PC-9 (cell line): Measurements from ENCODE around the gene MS4A13. TPM values are rescaled to one million over a fixed set of nuclear protein-coding genes. Genes with fewer than 3 reads are reported as not detected.
"Not testable (repeated sequence)": the region's sequence is repeated elsewhere in the genome, so short reads cannot be mapped to it uniquely, and the experiment has no call there.

Source experiments
- BruUV-seq: library from RNA; stranded (reverse); fragments of 400-500 nt; replicated peaks from 2 replicates; lab custom pipeline; 2021; lab: Mats Ljungman, UMichigan
- CTCF ChIA-PET: fragments of 300-600 bp; sonication (Branson Sonifier 250); formaldehyde crosslinking; loops from one replicate; lab custom pipeline; 2022; ENCODE audit warnings: antibody characterized with exemption; lab: Charles Lee
- POLR2A ChIA-PET: fragments of 300-600 bp; sonication (Branson Sonifier 250); formaldehyde crosslinking; loops from one replicate; lab custom pipeline; 2022; ENCODE audit warnings: antibody characterized with exemption; ENCODE audit not compliant: unreplicated experiment; lab: Charles Lee
- DNase-seq, 2 experiments: peaks; one replicate each; pipeline versions ENCODE4 v3.0.0 to v3.0.0-alpha.2; 2015 to 2022; ENCODE audit warnings: mixed read lengths in 1 of 2
- H2AFZ ChIP-seq: fragments of 200-600 bp; sonication (generic); 2 replicates; pipeline ENCODE4 v1.8.1; 2017; ENCODE audit warnings: antibody characterized with exemption
- H3F3A ChIP-seq: fragments of 200-600 bp; sonication (generic); 2 replicates; pipeline ENCODE4 v1.8.1; 2017; ENCODE audit warnings: antibody characterized with exemption, mild to moderate bottlenecking, low read depth; ENCODE audit not compliant: insufficient read depth
- H3K27ac ChIP-seq: fragments of 200-600 bp; sonication (generic); 2 replicates; pipeline ENCODE4 v1.6.1; 2016; ENCODE audit warnings: mixed run types
- H3K27me3 ChIP-seq: fragments of 200-600 bp; sonication (generic); 2 replicates; pipeline ENCODE4 v1.6.1; 2016; ENCODE audit warnings: low read depth, mixed run types; ENCODE audit not compliant: insufficient read depth
- H3K36me3 ChIP-seq: fragments of 200-600 bp; sonication (generic); 2 replicates; pipeline ENCODE4 v1.6.1; 2016; ENCODE audit warnings: low read depth, mixed run types
- H3K4me1 ChIP-seq: fragments of 200-600 bp; sonication (generic); replicated peaks from 2 replicates; pipeline ENCODE4 v1.6.1; 2016; ENCODE audit warnings: mixed run types; ENCODE audit not compliant: insufficient read depth
- H3K4me2 ChIP-seq: fragments of 200-600 bp; sonication (generic); 2 replicates; pipeline ENCODE4 v1.6.1; 2017; ENCODE audit warnings: mixed run types
- H3K4me3 ChIP-seq: fragments of 200-600 bp; sonication (generic); 2 replicates; pipeline ENCODE4 v1.6.1; 2016; ENCODE audit warnings: mixed run types
- H3K79me2 ChIP-seq: fragments of 200-600 bp; sonication (generic); 2 replicates; pipeline ENCODE4 v1.6.1; 2017; ENCODE audit warnings: low read depth, mixed run types
- H3K9me2 ChIP-seq: fragments of 200-600 bp; sonication (generic); 2 replicates; pipeline ENCODE4 v1.8.1; 2017; ENCODE audit warnings: mild to moderate bottlenecking; ENCODE audit not compliant: insufficient read depth
- H3K9me3 ChIP-seq: fragments of 200-600 bp; sonication (generic); 2 replicates; pipeline ENCODE4 v1.8.1; 2016; ENCODE audit warnings: low read depth; ENCODE audit not compliant: insufficient read depth
- H4K20me1 ChIP-seq: fragments of 200-600 bp; sonication (generic); 2 replicates; pipeline ENCODE4 v1.8.1; 2017; ENCODE audit not compliant: insufficient read depth
- CTCF ChIP-seq: fragments of 200-600 bp; sonication (generic); conservative IDR thresholded peaks from 2 replicates; pipeline ENCODE4 v1.6.1; 2017; ENCODE audit warnings: mixed run types, antibody characterized with exemption, mild to moderate bottlenecking, moderate library complexity
- EZH2 ChIP-seq: fragments of 200-600 bp; sonication (generic); IDR thresholded peaks from 2 replicates; pipeline ENCODE4 v1.8.0; 2017; ENCODE audit warnings: antibody characterized with exemption, low read depth
- intact Hi-C: fragments of 100-400 bp; cut with micrococcal nuclease; formaldehyde crosslinking; loops from one replicate; pipeline ENCODE4 v1.10.0; 2022; ENCODE audit not compliant: unreplicated experiment
- total RNA-seq: library from RNA; stranded (reverse); gene quantifications from 2 replicates; pipeline ENCODE4 v1.2.3, GENCODE V29; 2021

Gene MS4A13
- total RNA-seq, 1 experiment from 2014 or later = not detected

DNA sequence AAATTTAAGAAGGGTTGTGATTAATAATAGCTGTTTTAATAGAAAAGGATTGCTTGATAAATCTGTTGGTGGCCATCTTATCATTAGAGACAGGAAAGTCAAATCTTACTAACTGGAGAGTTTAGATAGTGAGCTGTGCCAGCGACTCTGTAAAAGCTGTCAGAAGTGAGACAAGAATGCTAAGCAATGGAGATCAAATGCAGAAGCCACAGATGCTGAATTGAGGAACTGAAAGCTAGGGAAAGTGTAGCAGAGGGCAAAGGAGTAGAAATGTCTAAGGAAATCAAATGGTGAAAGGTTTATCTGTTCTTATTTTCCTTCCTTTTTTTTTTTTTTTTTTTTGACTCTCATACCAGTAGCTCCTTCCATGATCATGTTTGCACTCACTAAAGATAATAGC, 13.7 kb downstream of the MS4A13 start:
- no TSS peak for BruUV-seq
- no peak overlapping the region for H3K27ac ChIP-seq
- no peaks in the 10 kb centered on the region for H3K36me3 ChIP-seq
- no peak overlapping the region for H3K4me3 ChIP-seq
- H3K79me2 ChIP-seq = no peaks in the 10 kb centered on the region
- H3F3A ChIP-seq = no peaks in the 10 kb centered on the region
- no peaks in the 10 kb centered on the region for H3K4me1 ChIP-seq
- H3K4me2 ChIP-seq = no peak overlapping the region
- DNase-seq = no peak
- no peaks in the 10 kb centered on the region for H4K20me1 ChIP-seq
- no peaks in the 10 kb centered on the region; the same call in 1 of the 2 replicates for H3K9me3 ChIP-seq
- peaks cover 9% of the 10 kb centered on the region; the same call in 1 of the 2 replicates for H3K27me3 ChIP-seq
- no peak overlapping the region for H2AFZ ChIP-seq
- no peaks in the 10 kb centered on the region for H3K9me2 ChIP-seq
- intact Hi-C loops = no loop called here
- POLR2A ChIA-PET = no interaction called here
- TF ChIP-seq CTCF = no peak
- CTCF ChIA-PET = no interaction called here

GRCh38 chr11:60530454-60531100, 15.4 kb downstream of the MS4A13 start:
- peaks cover 9% of the 10 kb centered on the region; the same call in 1 of the 2 replicates for H3K27me3 ChIP-seq
- no peaks in the 10 kb centered on the region for H4K20me1 ChIP-seq
- DNase-seq = no peak
- no peaks in the 10 kb centered on the region for H3K79me2 ChIP-seq
- H3K4me1 ChIP-seq = no peaks in the 10 kb centered on the region
- no peak overlapping the region for H3K4me3 ChIP-seq
- TF ChIP-seq CTCF (no peak), EZH2 (no peak)
- no peaks in the 10 kb centered on the region for H3F3A ChIP-seq
- intact Hi-C loops = no loop called here
- no peaks in the 10 kb centered on the region for H3K36me3 ChIP-seq
- H3K4me2 ChIP-seq = no peak overlapping the region
- no peaks in the 10 kb centered on the region for H3K9me2 ChIP-seq
- H3K27ac ChIP-seq = no peak overlapping the region
- CTCF ChIA-PET = no interaction called here
- POLR2A ChIA-PET = no interaction called here
- no peaks in the 10 kb centered on the region; the same call in 1 of the 2 replicates for H3K9me3 ChIP-seq
- H2AFZ ChIP-seq = no peak overlapping the region
- no TSS peak for BruUV-seq

DNA sequence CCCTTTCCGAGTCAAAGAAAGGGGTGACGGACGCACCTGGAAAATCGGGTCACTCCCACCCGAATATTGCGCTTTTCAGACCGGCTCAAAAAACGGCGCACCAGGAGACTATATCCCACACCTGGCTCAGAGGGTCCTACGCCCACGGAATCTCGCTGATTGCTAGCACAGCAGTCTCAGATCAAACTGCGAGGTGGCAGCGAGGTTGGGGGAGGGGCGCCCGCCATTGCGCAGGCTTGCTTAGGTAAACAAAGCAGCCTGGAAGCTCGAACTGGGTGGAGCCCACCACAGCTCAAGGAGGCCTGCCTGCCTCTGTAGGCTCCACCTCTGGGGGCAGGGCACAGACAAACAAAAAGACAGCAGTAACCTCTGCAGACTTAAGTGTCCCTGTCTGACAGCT, 17.2 kb downstream of the MS4A13 start:
- H3K9me3 ChIP-seq, H3K79me2 ChIP-seq, H3K9me2 ChIP-seq, H3F3A ChIP-seq, H2AFZ ChIP-seq, intact Hi-C loops, DNase-seq, H3K4me3 ChIP-seq, H3K36me3 ChIP-seq, H4K20me1 ChIP-seq, CTCF ChIA-PET, H3K27me3 ChIP-seq, POLR2A ChIA-PET, BruUV-seq, H3K4me1 ChIP-seq, H3K27ac ChIP-seq, H3K4me2 ChIP-seq: not testable (repeated sequence)

DNA sequence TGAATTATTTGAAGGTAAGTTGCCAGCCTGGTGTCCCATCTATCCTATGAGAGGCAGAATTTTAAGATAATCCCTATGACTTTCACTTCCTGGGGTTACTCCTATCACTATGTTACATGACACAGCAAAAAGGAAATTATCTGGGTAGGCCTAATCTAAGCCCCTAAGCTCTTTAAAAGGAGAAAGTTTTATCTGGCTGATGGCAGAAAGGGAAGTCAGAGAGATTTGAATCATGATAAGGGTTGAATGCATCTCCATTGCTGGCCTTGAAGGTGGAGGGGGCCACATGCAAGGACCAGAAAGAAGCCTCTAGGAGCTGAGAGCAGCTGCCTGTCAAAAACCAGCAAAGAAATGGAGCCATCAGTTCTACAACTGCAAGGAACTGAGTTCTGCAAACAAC, 23.4 kb downstream of the MS4A13 start:
- H3K27me3 ChIP-seq, CTCF ChIA-PET, H4K20me1 ChIP-seq, H3K9me2 ChIP-seq, H3K27ac ChIP-seq, POLR2A ChIA-PET, H3K79me2 ChIP-seq, H3K4me2 ChIP-seq, H3K36me3 ChIP-seq, BruUV-seq, intact Hi-C loops, H3F3A ChIP-seq, H3K4me1 ChIP-seq, DNase-seq, H2AFZ ChIP-seq, H3K9me3 ChIP-seq, H3K4me3 ChIP-seq: not testable (repeated sequence)
